Epithelial cell of esophagus (primary cell): ENCODE results near the gene GALNT17.

Experiments used
- DNase-seq: peaks from one replicate; pipeline ENCODE4 v3.0.0; 2010; ENCODE audit warnings: low read depth
- H3K4me3 ChIP-seq: 2 replicates; pipeline ENCODE4 v1.5.1; 2011; ENCODE audit warnings: mild to moderate bottlenecking, low read length, control low read depth
- CTCF ChIP-seq: IDR thresholded peaks from 2 replicates; pipeline ENCODE4 v1.5.1; 2011; ENCODE audit warnings: low read depth, mild to moderate bottlenecking, low read length, control low read depth, inconsistent platforms; ENCODE audit not compliant: insufficient read depth; ENCODE audit errors: missing control alignments

Gene GALNT17

DNA sequence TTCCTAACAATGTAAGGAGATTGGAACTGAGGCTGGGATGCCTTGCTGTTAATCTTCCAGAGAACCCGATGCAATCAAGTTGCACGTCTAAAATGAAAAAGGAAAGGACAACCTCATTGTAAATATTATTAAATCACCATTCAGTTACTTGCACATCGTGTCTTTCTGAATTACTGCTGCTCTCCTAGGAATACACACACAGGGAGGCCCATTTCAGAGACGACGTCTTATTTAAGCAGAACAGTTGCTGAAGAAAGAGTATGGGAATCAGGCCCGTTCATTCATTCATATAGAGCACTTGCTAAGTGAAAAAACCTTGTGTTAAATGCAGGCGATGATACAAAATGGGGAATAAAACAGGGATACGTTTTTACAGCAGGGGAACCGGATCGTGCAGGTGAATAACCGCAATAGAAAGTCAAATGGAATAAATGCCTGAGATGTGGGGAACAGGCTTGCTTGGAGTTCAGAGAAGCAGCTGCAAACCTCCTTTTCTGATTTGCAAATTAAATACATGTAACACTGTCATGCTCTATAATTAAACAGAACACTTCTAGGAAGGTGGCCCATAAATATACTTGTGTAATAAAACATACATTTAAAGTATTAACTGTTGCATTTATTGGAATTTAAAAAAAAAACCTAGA is 409.9 kb downstream of the GALNT17 start:
- no peak overlapping the region for H3K4me3 ChIP-seq
- DNase-seq, result no peak
- no peak for TF ChIP-seq CTCF

GRCh38 chr7:71543396-71543795 is 411.5 kb downstream of the GALNT17 start:
- H3K4me3 ChIP-seq, result no peak overlapping the region
- TF ChIP-seq CTCF, result no peak
- no peak for DNase-seq

- DNase-seq, result no peak
- no peak for TF ChIP-seq CTCF
- H3K4me3 ChIP-seq, result no peak overlapping the region
These were observed 412.9 kb downstream of the GALNT17 start for GRCh38 chr7:71544816-71545215.

- no peak for TF ChIP-seq CTCF
- H3K4me3 ChIP-seq, result no peak overlapping the region
- no peak for DNase-seq
These were observed 415.5 kb downstream of the GALNT17 start for GRCh38 chr7:71547426-71547825.

GRCh38 chr7:71548746-71549145 is 416.8 kb downstream of the GALNT17 start:
- DNase-seq, result no peak
- no peak for TF ChIP-seq CTCF
- H3K4me3 ChIP-seq, result no peak overlapping the region

GRCh38 chr7:71553306-71553705 is 421.4 kb downstream of the GALNT17 start:
- TF ChIP-seq CTCF, result no peak
- DNase-seq, result no peak
- no peak overlapping the region for H3K4me3 ChIP-seq

GRCh38 chr7:71555758-71556157 is 423.8 kb downstream of the GALNT17 start:
- H3K4me3 ChIP-seq, result no peak overlapping the region
- DNase-seq, result no peak
- no peak for TF ChIP-seq CTCF
